ENCODE measurements around the gene TEX44.

TEX44 gene

DNA sequence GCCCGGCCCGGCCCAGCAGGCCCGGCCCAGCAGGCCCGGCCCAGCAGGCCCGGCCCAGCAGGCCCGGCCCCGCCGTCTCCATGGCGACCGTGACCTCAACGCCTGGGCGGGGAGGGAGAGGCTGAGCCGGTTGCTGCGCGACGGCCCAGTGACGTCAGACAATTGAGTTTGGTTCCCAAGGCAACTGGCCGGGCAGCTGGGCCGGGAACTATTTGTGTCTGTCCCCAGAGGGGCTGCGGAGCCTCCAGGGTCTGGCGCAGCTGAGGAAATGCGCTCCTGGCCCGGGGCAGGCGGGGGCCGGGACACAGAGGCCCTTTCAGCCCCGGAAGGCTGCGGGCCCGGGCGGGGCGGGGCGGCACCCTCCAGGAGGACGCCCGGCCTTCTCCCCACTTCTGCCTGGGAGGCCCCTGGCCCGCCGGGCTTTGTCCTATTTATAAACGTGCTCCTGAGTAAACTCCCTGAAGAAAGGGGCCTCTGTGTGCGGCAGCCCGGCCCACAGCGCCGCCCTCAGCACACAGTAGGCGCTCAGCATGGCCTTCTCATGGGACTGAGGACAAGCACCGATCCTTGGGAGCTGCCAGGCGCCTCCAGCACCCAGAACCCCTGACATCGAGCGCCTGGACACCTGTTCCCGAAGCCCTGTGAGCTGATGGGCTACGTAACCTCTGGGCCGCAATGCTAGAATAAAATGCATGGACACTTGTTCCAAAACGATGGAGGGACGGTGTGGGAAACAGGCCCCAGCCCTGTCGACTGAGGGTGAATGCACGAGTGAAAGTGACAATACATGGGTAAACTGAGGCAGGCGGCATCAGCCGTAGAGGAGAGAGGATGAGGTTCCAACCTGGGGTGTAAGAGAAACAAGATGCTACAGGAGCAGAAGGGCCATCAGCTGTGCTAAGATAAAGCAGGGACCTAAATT, 12.3 kb downstream of the TEX44 start:
- TF ChIP-seq, protein P1, sequence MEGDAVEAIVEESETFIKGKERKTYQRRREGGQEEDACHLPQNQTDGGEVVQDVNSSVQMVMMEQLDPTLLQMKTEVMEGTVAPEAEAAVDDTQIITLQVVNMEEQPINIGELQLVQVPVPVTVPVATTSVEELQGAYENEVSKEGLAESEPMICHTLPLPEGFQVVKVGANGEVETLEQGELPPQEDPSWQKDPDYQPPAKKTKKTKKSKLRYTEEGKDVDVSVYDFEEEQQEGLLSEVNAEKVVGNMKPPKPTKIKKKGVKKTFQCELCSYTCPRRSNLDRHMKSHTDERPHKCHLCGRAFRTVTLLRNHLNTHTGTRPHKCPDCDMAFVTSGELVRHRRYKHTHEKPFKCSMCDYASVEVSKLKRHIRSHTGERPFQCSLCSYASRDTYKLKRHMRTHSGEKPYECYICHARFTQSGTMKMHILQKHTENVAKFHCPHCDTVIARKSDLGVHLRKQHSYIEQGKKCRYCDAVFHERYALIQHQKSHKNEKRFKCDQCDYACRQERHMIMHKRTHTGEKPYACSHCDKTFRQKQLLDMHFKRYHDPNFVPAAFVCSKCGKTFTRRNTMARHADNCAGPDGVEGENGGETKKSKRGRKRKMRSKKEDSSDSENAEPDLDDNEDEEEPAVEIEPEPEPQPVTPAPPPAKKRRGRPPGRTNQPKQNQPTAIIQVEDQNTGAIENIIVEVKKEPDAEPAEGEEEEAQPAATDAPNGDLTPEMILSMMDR (IDR thresholded peaks at IDR 0.05): no peak
- Histone ChIP-seq H3K9ac (peak overlapping the region; percentile 96), H3K4me2 (ENCODE audit: low read length) (peak overlapping the region; percentile 98), H3K36me3 (ENCODE audit: control insufficient read depth, insufficient read depth, low read length) (no peaks in the 10 kb centered on the region), H3K27ac (peak overlapping the region; percentile 100), H3K4me3 (ENCODE audit: low read depth, low read length) (peak overlapping the region; percentile 81), H3K79me2 (peaks cover 5% of the 10 kb centered on the region), H3K9me3 (ENCODE audit: control insufficient read depth, low read length) (no peaks in the 10 kb centered on the region), H3K4me1 (peaks cover 23% of the 10 kb centered on the region), H3K27me3 (ENCODE audit: control insufficient read depth, insufficient read depth, low read length) (no peaks in the 10 kb centered on the region), H2AFZ (peak overlapping the region; percentile 94)

DNA sequence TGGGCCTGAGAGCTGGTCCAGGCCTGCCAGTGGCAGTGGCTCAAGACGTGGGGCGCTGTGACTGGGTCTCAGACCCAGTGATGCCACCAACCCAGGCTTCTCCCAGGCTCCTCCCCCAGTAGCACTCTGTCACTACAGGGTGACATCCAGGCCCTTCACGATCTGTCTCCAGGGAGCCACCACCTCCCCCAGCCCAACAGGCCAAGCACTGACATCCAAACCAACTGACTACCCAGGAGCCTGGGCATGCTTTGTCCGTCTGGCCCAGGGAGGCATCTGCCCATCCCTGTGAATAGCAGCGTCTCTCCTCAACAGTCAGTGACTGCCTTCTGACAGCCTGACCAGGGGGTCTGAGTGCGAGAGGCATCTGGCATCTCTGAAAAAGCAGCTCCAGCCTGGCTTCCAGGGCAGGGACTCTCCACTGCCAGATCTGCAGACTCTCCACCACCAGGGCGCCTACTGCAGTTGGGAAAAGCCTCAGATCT, 13.0 kb downstream of the TEX44 start:
- Histone ChIP-seq H3K36me3 (ENCODE audit: control insufficient read depth, insufficient read depth, low read length) (no peaks in the 10 kb centered on the region), H3K79me2 (peaks cover 5% of the 10 kb centered on the region), H3K27ac (peak overlapping the region; percentile 100), H3K4me3 (ENCODE audit: low read depth, low read length) (peak overlapping the region; percentile 60), H3K4me1 (peaks cover 23% of the 10 kb centered on the region), H3K4me2 (ENCODE audit: low read length) (peak overlapping the region; percentile 98), H2AFZ (peak overlapping the region; percentile 94), H3K27me3 (ENCODE audit: control insufficient read depth, insufficient read depth, low read length) (no peaks in the 10 kb centered on the region), H3K9me3 (ENCODE audit: control insufficient read depth, low read length) (no peaks in the 10 kb centered on the region), H3K9ac (peak overlapping the region; percentile 96)
- TF ChIP-seq, protein P1 (IDR thresholded peaks at IDR 0.05): no peak

DNA sequence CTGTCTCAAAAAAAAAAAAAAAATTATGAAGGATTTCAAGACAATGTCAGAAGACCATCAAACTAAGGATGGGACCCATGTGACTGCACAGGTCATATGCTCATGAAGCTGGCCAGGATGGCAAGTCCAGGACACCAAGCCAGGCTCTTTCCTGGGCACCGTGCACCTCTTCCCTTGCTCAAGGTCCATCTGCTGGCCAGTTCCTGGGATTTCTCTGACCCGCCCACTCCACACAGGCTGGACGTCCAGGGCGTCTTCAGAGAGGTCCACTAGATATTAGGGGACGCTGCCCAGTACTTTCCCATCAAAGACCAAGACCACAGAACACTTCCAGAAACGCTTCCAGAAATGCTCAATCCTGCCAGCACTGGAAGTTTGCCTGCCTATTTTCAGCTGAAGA, 14.3 kb downstream of the TEX44 start:
- TF ChIP-seq, protein P1 (IDR thresholded peaks at IDR 0.05): no peak
- H2AFZ ChIP-seq: no peak overlapping the region
- no peaks in the 10 kb centered on the region for H3K27me3 ChIP-seq (ENCODE audit: control insufficient read depth, insufficient read depth, low read length)
- H3K27ac ChIP-seq: no peak overlapping the region
- H3K79me2 ChIP-seq: peaks cover 5% of the 10 kb centered on the region
- H3K4me3 ChIP-seq (ENCODE audit: low read depth, low read length): no peak overlapping the region
- no peak overlapping the region for H3K9ac ChIP-seq
- H3K36me3 ChIP-seq (ENCODE audit: control insufficient read depth, insufficient read depth, low read length): no peaks in the 10 kb centered on the region
- no peak overlapping the region for H3K4me2 ChIP-seq (ENCODE audit: low read length)
- H3K9me3 ChIP-seq (ENCODE audit: control insufficient read depth, low read length): no peaks in the 10 kb centered on the region
- peaks cover 16% of the 10 kb centered on the region for H3K4me1 ChIP-seq

DNA sequence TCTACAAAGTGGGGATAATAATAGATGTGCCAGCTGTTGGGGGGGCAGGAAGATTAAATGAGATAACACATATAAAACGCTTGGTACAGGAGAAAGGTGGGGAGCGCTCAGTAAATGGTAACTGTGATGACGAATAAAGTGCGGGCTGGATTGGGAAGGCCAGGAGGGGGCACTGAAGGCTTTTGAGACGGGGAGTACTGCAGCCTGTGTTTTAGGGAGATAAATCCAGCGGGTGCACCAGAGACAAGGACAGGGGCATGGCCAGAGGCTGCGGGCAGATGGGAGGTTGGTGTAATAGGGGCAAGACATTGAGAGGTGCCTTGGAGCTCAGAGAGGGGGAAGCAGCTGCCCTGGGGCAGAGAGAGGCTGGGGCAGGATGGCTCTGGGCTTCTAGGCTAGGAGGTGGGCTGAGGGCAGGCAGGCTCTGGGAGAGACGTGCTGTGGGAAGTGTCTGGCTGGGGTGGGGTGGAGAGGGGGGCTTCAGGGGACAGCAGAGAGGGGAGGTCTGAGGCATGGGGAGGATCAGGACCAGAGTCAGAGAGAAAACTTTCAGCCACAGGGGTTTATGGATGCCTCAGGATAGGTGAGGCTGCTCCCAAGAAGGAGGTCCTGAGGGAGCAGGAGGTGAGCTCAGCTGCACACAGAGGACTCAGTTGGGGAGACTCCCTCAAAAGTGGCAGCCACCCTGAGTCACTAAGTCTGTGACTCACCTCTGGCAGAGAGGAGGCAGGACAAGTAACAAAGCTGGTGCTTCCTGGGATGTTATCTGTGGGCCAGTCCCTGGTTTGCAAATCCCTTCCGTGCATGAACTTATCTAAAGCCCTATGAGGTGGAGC, 18.8 kb downstream of the TEX44 start:
- no peaks in the 10 kb centered on the region for H3K36me3 ChIP-seq (ENCODE audit: control insufficient read depth, insufficient read depth, low read length)
- peak overlapping the region; percentile 99 for H2AFZ ChIP-seq
- no peaks in the 10 kb centered on the region for H3K27me3 ChIP-seq (ENCODE audit: control insufficient read depth, insufficient read depth, low read length)
- H3K79me2 ChIP-seq: no peaks in the 10 kb centered on the region
- TF ChIP-seq, protein P1 (IDR thresholded peaks at IDR 0.05): no peak
- no peaks in the 10 kb centered on the region for H3K9me3 ChIP-seq (ENCODE audit: control insufficient read depth, low read length)
- H3K4me3 ChIP-seq (ENCODE audit: low read depth, low read length): no peak overlapping the region
- peak overlapping the region; percentile 97 for H3K27ac ChIP-seq
- H3K4me1 ChIP-seq: peaks cover 20% of the 10 kb centered on the region
- no peak overlapping the region for H3K4me2 ChIP-seq (ENCODE audit: low read length)
- H3K9ac ChIP-seq: peak overlapping the region; percentile 20

Measured in parathyroid adenoma (tissue), 2 donors.